IMR-90 (cell line): Measurements from ENCODE around the gene GBA2. TPM values are rescaled to one million over a fixed set of nuclear protein-coding genes. Genes with fewer than 3 reads are reported as not detected.

Experiments
- ATAC-seq: fragments of 200-7000 bp; cut with Tn5 transposase; 2 replicates; pipeline ENCODE4 v1.9.1; 2020; ENCODE audit warnings: low read depth, mild to moderate bottlenecking, moderate library complexity
- BruUV-seq: library from RNA; stranded (reverse); fragments of 400-500 nt; replicated peaks from 2 replicates; lab custom pipeline; 2021; lab: Mats Ljungman, UMichigan
- CTCF ChIA-PET: fragments of 300-600 bp; formaldehyde crosslinking; extraction: SDS; loops from one replicate; lab custom pipeline; 2021; ENCODE audit warnings: antibody characterized with exemption; lab: Yijun Ruan, JAX
- POLR2A ChIA-PET: fragments of 300-600 bp; sonication (Branson Sonifier 250); formaldehyde crosslinking; loops from one replicate; lab custom pipeline; 2022; ENCODE audit warnings: antibody characterized with exemption; ENCODE audit not compliant: unreplicated experiment; lab: Charles Lee
- DNase-seq: peaks from one replicate; pipeline ENCODE4 v3.0.0; 2013
- H2AFZ ChIP-seq: replicated peaks from 2 replicates; pipeline ENCODE3; 2013; ENCODE audit warnings: low read length, mild to moderate bottlenecking; ENCODE audit not compliant: poor library complexity
- H2AK5ac ChIP-seq: 2 replicates; pipeline ENCODE4 v1.6.1; 2013; ENCODE audit warnings: low read depth, low read length, inconsistent platforms
- H2AK9ac ChIP-seq: replicated peaks from 2 replicates; pipeline ENCODE3; 2013; ENCODE audit warnings: mild to moderate bottlenecking, low read depth, low read length, moderate library complexity; ENCODE audit not compliant: poor library complexity
- H2BK120ac ChIP-seq: 2 replicates; pipeline ENCODE4 v1.6.1; 2013; ENCODE audit warnings: low read depth, low read length, inconsistent platforms
- H2BK15ac ChIP-seq: 3 replicates; pipeline ENCODE4 v1.6.1; 2013; ENCODE audit warnings: low read depth, low read length, inconsistent platforms
- H2BK20ac ChIP-seq: 2 replicates; pipeline ENCODE4 v1.6.1; 2013; ENCODE audit warnings: low read depth, mild to moderate bottlenecking, inconsistent platforms, low read length, moderate library complexity
- H2BK5ac ChIP-seq: 2 replicates; pipeline ENCODE4 v1.6.1; 2013; ENCODE audit warnings: mild to moderate bottlenecking, low read depth, low read length, inconsistent platforms; ENCODE audit not compliant: poor library complexity, severe bottlenecking
- H3K14ac ChIP-seq: replicated peaks from 2 replicates; pipeline ENCODE4 v1.6.1; 2013; ENCODE audit warnings: low read depth, low read length, inconsistent platforms
- H3K18ac ChIP-seq: 2 replicates; pipeline ENCODE4 v1.6.1; 2013; ENCODE audit warnings: low read depth, low read length, control low read depth
- H3K23ac ChIP-seq: 2 replicates; pipeline ENCODE4 v1.6.1; 2013; ENCODE audit warnings: low read depth, low read length, inconsistent platforms
- H3K27ac ChIP-seq: 2 replicates; pipeline ENCODE4 v1.5.1; 2013; ENCODE audit warnings: mild to moderate bottlenecking, control low read depth, low read length; ENCODE audit not compliant: insufficient read depth
- H3K27me3 ChIP-seq: 2 replicates; pipeline ENCODE4 v1.6.1; 2013; ENCODE audit warnings: low read length; ENCODE audit not compliant: control insufficient read depth, insufficient read depth
- H3K36me3 ChIP-seq: 2 replicates; pipeline ENCODE4 v1.6.1; 2013; ENCODE audit warnings: low read length, mixed read lengths; ENCODE audit not compliant: control insufficient read depth, insufficient read depth
- H3K4ac ChIP-seq: 2 replicates; pipeline ENCODE4 v1.6.1; 2013; ENCODE audit warnings: low read depth, low read length, inconsistent platforms
- H3K4me1 ChIP-seq: 2 replicates; pipeline ENCODE4 v1.6.1; 2013; ENCODE audit warnings: low read length, mixed read lengths; ENCODE audit not compliant: control insufficient read depth, insufficient read depth
- H3K4me2 ChIP-seq: 2 replicates; pipeline ENCODE4 v1.6.1; 2013; ENCODE audit warnings: low read depth, mild to moderate bottlenecking, control low read depth, low read length, moderate library complexity
- H3K4me3 ChIP-seq: 2 replicates; pipeline ENCODE4 v1.5.1; 2013; ENCODE audit warnings: low read depth, mild to moderate bottlenecking, control low read depth, low read length, moderate library complexity; ENCODE audit not compliant: insufficient read depth
- H3K56ac ChIP-seq: 2 replicates; pipeline ENCODE4 v1.6.1; 2013; ENCODE audit warnings: low read length, inconsistent platforms; ENCODE audit not compliant: insufficient read depth; ENCODE audit errors: extremely low read depth
- H3K79me1 ChIP-seq, 2 experiments: 2 replicates each; pipeline ENCODE4 v1.6.1; 2013; ENCODE audit warnings: low read length in 2 of 2, inconsistent platforms in 1 of 2, low read depth in 1 of 2
- H3K9ac ChIP-seq: 2 replicates; pipeline ENCODE4 v1.6.1; 2013; ENCODE audit warnings: low read depth, low read length, control low read depth
- H3K9me1 ChIP-seq: 2 replicates; pipeline ENCODE4 v1.6.1; 2013; ENCODE audit warnings: low read length, inconsistent platforms; ENCODE audit not compliant: insufficient read depth
- H3K9me3 ChIP-seq: 2 replicates; pipeline ENCODE4 v1.6.1; 2013; ENCODE audit warnings: low read length; ENCODE audit not compliant: control insufficient read depth, insufficient read depth
- H4K20me1 ChIP-seq: 2 replicates; pipeline ENCODE4 v1.6.1; 2013; ENCODE audit warnings: low read length, inconsistent platforms; ENCODE audit not compliant: insufficient read depth
- H4K5ac ChIP-seq: 2 replicates; pipeline ENCODE4 v1.6.1; 2013; ENCODE audit warnings: mild to moderate bottlenecking, low read depth, low read length, control low read depth
- H4K8ac ChIP-seq, 2 experiments: 2 replicates each; pipeline ENCODE4 v1.6.1; 2013; ENCODE audit warnings: low read depth in 2 of 2, low read length in 2 of 2, control low read depth in 1 of 2, inconsistent platforms in 1 of 2
- H4K91ac ChIP-seq: 2 replicates; pipeline ENCODE4 v1.6.1; 2013; ENCODE audit warnings: low read depth, low read length, inconsistent platforms; ENCODE audit not compliant: insufficient read depth
- CEBPB ChIP-seq: IDR thresholded peaks from 2 replicates; pipeline ENCODE4 v1.6.1; 2012; ENCODE audit warnings: low read depth, low read length, improper control_type of control experiment
- CHD1 ChIP-seq: IDR thresholded peaks from 2 replicates; pipeline ENCODE4 v1.6.1; 2012; ENCODE audit warnings: low read depth, low read length, improper control_type of control experiment
- MXI1 ChIP-seq: IDR thresholded peaks from 2 replicates; pipeline ENCODE4 v1.6.1; 2012; ENCODE audit warnings: low read depth, mild to moderate bottlenecking, low read length, moderate library complexity, borderline replicate concordance
- POLR2A ChIP-seq: IDR thresholded peaks from 2 replicates; pipeline ENCODE4 v1.6.1; 2012; ENCODE audit warnings: mild to moderate bottlenecking, low read depth, low read length
- RCOR1 ChIP-seq: IDR thresholded peaks from 2 replicates; pipeline ENCODE4 v1.6.1; 2012; ENCODE audit warnings: mild to moderate bottlenecking, low read length, improper control_type of control experiment; ENCODE audit not compliant: insufficient replicate concordance
- WGBS, 2 experiments: methylation state at CpG; one replicate each; pipeline versions ENCODE4 v1.1.5 to v1.1.7; 2013; ENCODE audit warnings: missing lambda C conversion rate in 2 of 2; ENCODE audit not compliant: insufficient read length in 1 of 2; ENCODE audit errors: extremely low coverage in 2 of 2; 5-methylcytosine and 5-hydroxymethylcytosine counted together
- dilution Hi-C: fragments of 300-500 bp; cut with HindIII; formaldehyde crosslinking; loops from one replicate; pipeline ENCODE4 v1.14.3; 2018; ENCODE audit warnings: low sequenced_read_pairs; ENCODE audit not compliant: unreplicated experiment
- in situ Hi-C: fragments of 300-500 bp; cut with MboI; formaldehyde crosslinking; loops from 3 replicates; pipeline ENCODE4 v1.14.3; 2019; ENCODE audit warnings: low sequenced_read_pairs, inconsistent platforms, mixed read lengths
- intact Hi-C: fragments of 100-400 bp; cut with micrococcal nuclease; formaldehyde crosslinking; loops from 2 replicates; pipeline ENCODE4 v1.10.0; 2022
- polyA plus RNA-seq, 3 experiments: library from polyadenylated mRNA; depleted of rRNA; stranded (reverse); fragments of >200 nt; gene quantifications; 2 replicates each; pipeline ENCODE4 v1.2.3, GENCODE V29; 2012; ENCODE audit warnings: low replicate concordance in 1 of 3
- total RNA-seq: library from RNA; depleted of rRNA; stranded (reverse); fragments of >200 nt; gene quantifications from 2 replicates; pipeline ENCODE4 v1.2.3, GENCODE V29; 2012
- TF ChIP-seq, protein P1 (sequence below): fragments of 150-350 bp; IDR thresholded peaks from 2 replicates; pipeline ENCODE4 v1.6.1; 2016; ENCODE audit warnings: low read depth, mild to moderate bottlenecking, low read length, moderate library complexity, borderline replicate concordance

Gene GBA2
- total and polyA plus RNA-seq, 2 of the 4 experiments (the other 2 are of a cell fraction), result 18.1 to 38.2 TPM

DNA sequence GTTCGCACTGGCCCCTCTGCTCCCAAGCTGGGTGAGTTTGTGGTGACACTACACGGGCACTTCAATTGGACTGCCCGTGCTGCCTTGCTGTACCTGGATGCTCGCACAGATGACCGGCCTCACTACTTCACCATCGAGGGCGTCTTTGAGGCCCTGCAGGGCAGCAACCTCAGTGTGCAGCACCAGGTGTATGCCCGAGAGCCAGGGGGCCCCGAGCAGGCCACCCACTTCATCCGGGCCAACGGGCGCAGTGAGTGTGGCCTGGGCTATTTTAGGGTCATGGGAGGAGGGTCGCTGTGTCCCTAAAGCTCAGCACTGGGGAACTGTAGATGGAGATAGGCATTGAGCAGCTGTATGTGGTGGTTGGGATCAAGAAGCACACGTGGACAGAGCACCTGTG, 43.8 kb upstream of the GBA2 start:
- Histone ChIP-seq H3K27ac (no peak overlapping the region), H4K91ac (peak overlapping the region; percentile 1; the same call in 1 of the 2 replicates), H3K4ac (peak overlapping the region; percentile 21), H3K4me1 (peaks cover 28% of the 10 kb centered on the region), H3K4me3 (peak overlapping the region; percentile 27), H3K56ac (no peak overlapping the region), H3K9me3 (no peaks in the 10 kb centered on the region), H2AFZ (peak overlapping the region; percentile 76), H2BK5ac (no peak overlapping the region), H4K8ac (peak overlapping the region in 1 of 2 experiments; percentile 44; a peak in 1 of 4 replicates), H2BK15ac (0 out of 3 replicates have a peak overlapping the region, but pooled peaks have one; percentile 6), H2BK120ac (peak overlapping the region; percentile 13; the same call in 1 of the 2 replicates), H3K4me2 (peak overlapping the region; percentile 98), H3K9me1 (peaks cover 42% of the 10 kb centered on the region), H2AK5ac (peak overlapping the region; percentile 66), H3K79me1 (peaks cover 27 to 61% of the 10 kb centered on the region in 2 experiments), H3K27me3 (no peaks in the 10 kb centered on the region), H3K36me3 (no peaks in the 10 kb centered on the region), H3K14ac (peak overlapping the region; percentile 93), H3K18ac (no peak overlapping the region), H4K20me1 (no peaks in the 10 kb centered on the region), H3K23ac (peak overlapping the region; percentile 91), H2AK9ac (peak overlapping the region; percentile 82), H4K5ac (no peak overlapping the region), H3K9ac (peak overlapping the region; percentile 56; the same call in 1 of the 2 replicates), H2BK20ac (no peak overlapping the region; the same call in 1 of the 2 replicates)
- dilution Hi-C loops, result no loop called here
- ATAC-seq, result no peak
- ChIA-PET POLR2A (no interaction called here), CTCF (no interaction called here)
- WGBS, 2 experiments, result 86% methylated on average over 8 of the region's 14 CpGs; no CpG with 5 or more reads in 1 of the 2 experiments
- in situ Hi-C loops, result no loop called here
- no TSS peak for BruUV-seq
- TF ChIP-seq, protein P1, sequence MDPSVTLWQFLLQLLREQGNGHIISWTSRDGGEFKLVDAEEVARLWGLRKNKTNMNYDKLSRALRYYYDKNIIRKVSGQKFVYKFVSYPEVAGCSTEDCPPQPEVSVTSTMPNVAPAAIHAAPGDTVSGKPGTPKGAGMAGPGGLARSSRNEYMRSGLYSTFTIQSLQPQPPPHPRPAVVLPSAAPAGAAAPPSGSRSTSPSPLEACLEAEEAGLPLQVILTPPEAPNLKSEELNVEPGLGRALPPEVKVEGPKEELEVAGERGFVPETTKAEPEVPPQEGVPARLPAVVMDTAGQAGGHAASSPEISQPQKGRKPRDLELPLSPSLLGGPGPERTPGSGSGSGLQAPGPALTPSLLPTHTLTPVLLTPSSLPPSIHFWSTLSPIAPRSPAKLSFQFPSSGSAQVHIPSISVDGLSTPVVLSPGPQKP, result no peak
- TF ChIP-seq CHD1 (no peak), POLR2A (no peak), MXI1 (no peak), RCOR1 (no peak), CEBPB (no peak)
- intact Hi-C loops, result no loop called here
- no peak for DNase-seq
